AG20443 (cell line): ENCODE measurements around the gene OR52E6.

Experiments
- DNase-seq: peaks from one replicate; pipeline ENCODE4 v3.0.0; 2012; ENCODE audit warnings: low spot score, mixed read lengths

OR52E6 gene

DNA sequence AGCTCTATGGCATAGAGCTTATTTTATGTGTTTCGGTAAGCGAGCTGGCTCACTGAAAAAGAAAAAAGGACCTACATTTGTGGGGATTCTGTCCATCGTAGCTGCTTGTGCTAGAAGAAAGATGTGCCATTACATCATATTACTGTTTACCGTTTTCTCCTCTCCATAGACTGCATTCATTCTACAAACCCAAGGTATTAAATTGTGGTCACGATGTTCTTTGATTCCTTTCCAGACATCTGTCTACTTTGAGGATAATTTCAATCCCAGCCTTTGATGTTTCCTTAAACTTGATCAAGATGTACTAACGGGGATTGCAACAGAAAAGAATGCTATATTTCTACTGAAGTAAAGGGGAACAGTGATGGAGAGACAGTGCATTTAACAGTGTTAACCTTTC, 45.2 kb downstream of the OR52E6 start:
- DNase-seq: no peak

DNA sequence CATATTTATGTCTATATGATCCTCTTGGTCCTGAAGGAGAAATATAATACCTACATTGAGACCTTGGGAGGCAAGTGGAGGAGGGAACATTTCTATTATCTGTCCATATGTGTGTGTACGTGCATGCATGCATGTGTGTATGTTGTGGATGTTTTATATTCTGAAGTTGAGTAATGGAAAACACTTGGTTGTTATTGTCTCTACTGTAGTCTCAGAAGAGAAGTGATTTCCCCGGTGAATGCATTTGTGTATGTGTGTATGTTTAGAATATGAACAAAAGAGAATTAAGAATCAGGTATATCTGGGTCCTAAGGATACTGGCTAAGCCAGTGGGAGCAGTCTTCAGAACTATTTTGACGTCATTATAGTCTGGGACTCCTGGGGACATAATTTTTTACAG, 50.5 kb downstream of the OR52E6 start, which contains the start of gene OR52N1:
OR52N1 (minus strand) TSS at position 101 of the 400 bp plus-strand sequence. CDS start 2,449 bp downstream, outside the sequence.
- DNase-seq: no peak
